ENCODE data around the gene GET3. TPM values are rescaled to one million over a fixed set of nuclear protein-coding genes. Genes with fewer than 3 reads are reported as not detected.

The GET3 gene
- total and polyA plus RNA-seq, 2 of the 4 experiments (the other 2 are of a cell fraction), result 129 to 152 TPM

- peak overlapping the region; percentile 73 for H2AK9ac ChIP-seq (replicated peaks; ENCODE audit: low read depth, low read length, poor library complexity)
- H4K20me1 ChIP-seq (ENCODE audit: insufficient read depth, low read length), result no peaks in the 10 kb centered on the region
- no peaks in the 10 kb centered on the region for H3K9me3 ChIP-seq (ENCODE audit: control insufficient read depth, insufficient read depth, low read length)
- peak overlapping the region; percentile 14; the same call in 1 of the 2 replicates for H3K9ac ChIP-seq (ENCODE audit: low read depth, low read length)
- H3K56ac ChIP-seq (ENCODE audit: extremely low read depth, insufficient read depth, low read length), result no peak overlapping the region
- H3K4me3 ChIP-seq (ENCODE audit: insufficient read depth, low read depth, low read length), result peak overlapping the region; percentile 33
- no peak overlapping the region; the same call in 1 of the 2 replicates for H4K91ac ChIP-seq (ENCODE audit: insufficient read depth, low read depth, low read length)
- ATAC-seq (ENCODE audit: low read depth) (peak; percentile 96), DNase-seq (peak; percentile 61)
- dilution Hi-C loops (cut with HindIII; ENCODE audit: low sequenced_read_pairs, unreplicated experiment), result no loop called here
- no peaks in the 10 kb centered on the region for H3K36me3 ChIP-seq (ENCODE audit: control insufficient read depth, insufficient read depth, low read length)
- peak overlapping the region; percentile 43; the same call in 1 of the 2 replicates for H3K14ac ChIP-seq (replicated peaks; ENCODE audit: low read depth, low read length)
- H2AK5ac ChIP-seq (ENCODE audit: low read depth, low read length), result no peak overlapping the region
- H3K4me1 ChIP-seq (ENCODE audit: control insufficient read depth, insufficient read depth, low read length), result no peaks in the 10 kb centered on the region
- CTCF ChIA-PET, result interaction anchor here (0.6 to 2.1 kb wide), 15 partner anchors 9 to 1569 kb away, joined by 3 to 11 read pairs (median 4); partner anchors contain the start of genes GET3 and HOOK2
- H2BK120ac ChIP-seq (ENCODE audit: low read depth, low read length), result no peak overlapping the region
- H3K9me1 ChIP-seq (ENCODE audit: insufficient read depth, low read length), result no peaks in the 10 kb centered on the region
- H4K8ac ChIP-seq (ENCODE audit: low read depth in 2 of 2, low read length in 2 of 2), result peak overlapping the region in 1 of 2 experiments; percentile 90; a peak in 3 of 4 replicates
- peak overlapping the region; percentile 38 for H3K4ac ChIP-seq (ENCODE audit: low read depth, low read length)
- no peak overlapping the region for H3K18ac ChIP-seq (ENCODE audit: low read depth, low read length)
- H3K79me1 ChIP-seq (ENCODE audit: low read depth in 1 of 2, low read length in 2 of 2), result no peaks in the 10 kb centered on the region
- no peak overlapping the region for H3K27ac ChIP-seq (ENCODE audit: insufficient read depth, low read length)
- peaks cover 5% of the 10 kb centered on the region for H3K27me3 ChIP-seq (ENCODE audit: control insufficient read depth, insufficient read depth, low read length)
- 9% methylated on average over 30 of the region's 60 CpGs; no CpG with 5 or more reads in 1 of the 2 experiments for WGBS, 2 experiments (ENCODE audit: extremely low coverage in 2 of 2, insufficient read length in 1 of 2)
- POLR2A ChIA-PET (ENCODE audit: unreplicated experiment), result interaction anchor here (0.6 kb wide), 1 partner anchor 16 kb away, joined by 3 read pairs; no protein-coding TSS in a partner anchor
- no peak overlapping the region for H2BK15ac ChIP-seq (ENCODE audit: low read depth, low read length)
- H2BK5ac ChIP-seq (ENCODE audit: low read depth, low read length, poor library complexity, severe bottlenecking), result no peak overlapping the region
- in situ Hi-C loops (cut with MboI; ENCODE audit: low sequenced_read_pairs), result no loop called here
- H4K5ac ChIP-seq (ENCODE audit: low read depth, low read length), result 0 out of 2 replicates have a peak overlapping the region, but pooled peaks have one; percentile 54
- H2BK20ac ChIP-seq (ENCODE audit: low read depth, low read length), result 0 out of 2 replicates have a peak overlapping the region, but pooled peaks have one; percentile 32
- intact Hi-C loops (cut with micrococcal nuclease), result no loop called here
- H2AFZ ChIP-seq (replicated peaks; ENCODE audit: low read length, poor library complexity), result peak overlapping the region; percentile 98
- BruUV-seq (replicated peaks), result no TSS peak
- H3K23ac ChIP-seq (ENCODE audit: low read depth, low read length), result peak overlapping the region; percentile 39; the same call in 1 of the 2 replicates
- TF ChIP-seq CTCF (conservative IDR thresholded peaks at IDR 0.05; ENCODE audit: low read depth, low read length) (peak; percentile 91), RAD21 (IDR thresholded peaks at IDR 0.05; ENCODE audit: low read length) (peak; percentile 67), POLR2A (IDR thresholded peaks at IDR 0.05; ENCODE audit: low read depth, low read length) (no peak), SMC3 (IDR thresholded peaks at IDR 0.05; ENCODE audit: low read depth, low read length) (peak; percentile 74), CEBPB (IDR thresholded peaks at IDR 0.05; ENCODE audit: low read depth, low read length) (no peak), MAFK (IDR thresholded peaks at IDR 0.05; ENCODE audit: low read depth, low read length) (no peak)
- peak overlapping the region; percentile 65 for H3K4me2 ChIP-seq (ENCODE audit: low read depth, low read length)
Measured at GRCh38 chr19:12757544-12758274, 20.4 kb downstream of the GET3 start.
